SU-DHL-6 (cell line): ENCODE data around the gene MAP3K7CL.

Experiments
- EZH2phosphoT487 ChIP-seq: fragments of 200-600 bp; sonication (generic), shearing (Covaris generic); conservative IDR thresholded peaks from 2 replicates; pipeline ENCODE4 v1.6.1; 2018; ENCODE audit warnings: mild to moderate bottlenecking, antibody characterized with exemption, low read length, moderate library complexity, mixed read lengths
- TF ChIP-seq, protein P1 (sequence below): fragments of 200-600 bp; sonication (generic); IDR thresholded peaks from one replicate; pipeline ENCODE4 v1.5.1; 2017; ENCODE audit warnings: antibody characterized with exemption, mild to moderate bottlenecking, low read length, moderate library complexity; ENCODE audit not compliant: insufficient read depth, poor library complexity, severe bottlenecking

DNA sequence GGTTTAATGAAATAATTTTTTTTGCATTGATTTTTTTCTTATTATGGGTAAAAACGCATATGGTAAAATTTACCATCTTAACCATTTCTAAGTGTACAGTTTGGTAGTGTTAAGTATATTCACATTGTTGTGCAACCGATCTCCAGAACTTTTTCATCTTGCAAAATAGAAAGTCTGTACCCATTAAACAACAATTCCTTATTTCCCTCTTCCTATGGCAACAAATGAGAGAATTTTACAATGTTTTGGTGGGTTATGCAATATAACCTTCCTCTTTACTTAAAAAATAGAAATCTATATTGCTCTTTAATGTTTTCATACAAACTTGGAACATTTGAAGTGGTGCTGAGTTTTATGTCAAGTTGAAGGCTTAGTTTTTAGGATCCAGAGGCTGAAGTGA is 26.6 kb downstream of the MAP3K7CL start:
- TF ChIP-seq, protein P1, sequence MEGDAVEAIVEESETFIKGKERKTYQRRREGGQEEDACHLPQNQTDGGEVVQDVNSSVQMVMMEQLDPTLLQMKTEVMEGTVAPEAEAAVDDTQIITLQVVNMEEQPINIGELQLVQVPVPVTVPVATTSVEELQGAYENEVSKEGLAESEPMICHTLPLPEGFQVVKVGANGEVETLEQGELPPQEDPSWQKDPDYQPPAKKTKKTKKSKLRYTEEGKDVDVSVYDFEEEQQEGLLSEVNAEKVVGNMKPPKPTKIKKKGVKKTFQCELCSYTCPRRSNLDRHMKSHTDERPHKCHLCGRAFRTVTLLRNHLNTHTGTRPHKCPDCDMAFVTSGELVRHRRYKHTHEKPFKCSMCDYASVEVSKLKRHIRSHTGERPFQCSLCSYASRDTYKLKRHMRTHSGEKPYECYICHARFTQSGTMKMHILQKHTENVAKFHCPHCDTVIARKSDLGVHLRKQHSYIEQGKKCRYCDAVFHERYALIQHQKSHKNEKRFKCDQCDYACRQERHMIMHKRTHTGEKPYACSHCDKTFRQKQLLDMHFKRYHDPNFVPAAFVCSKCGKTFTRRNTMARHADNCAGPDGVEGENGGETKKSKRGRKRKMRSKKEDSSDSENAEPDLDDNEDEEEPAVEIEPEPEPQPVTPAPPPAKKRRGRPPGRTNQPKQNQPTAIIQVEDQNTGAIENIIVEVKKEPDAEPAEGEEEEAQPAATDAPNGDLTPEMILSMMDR, result no peak
- no peak for TF ChIP-seq EZH2phosphoT487
